ENCODE data around the gene CPZ. TPM values are rescaled to one million over a fixed set of nuclear protein-coding genes. Genes with fewer than 3 reads are reported as not detected.

CPZ gene
- total and polyA plus RNA-seq, 10 of the 15 experiments (the other 5 are each of a cell fraction or from before 2014, with no cell fraction given), result not detected

DNA sequence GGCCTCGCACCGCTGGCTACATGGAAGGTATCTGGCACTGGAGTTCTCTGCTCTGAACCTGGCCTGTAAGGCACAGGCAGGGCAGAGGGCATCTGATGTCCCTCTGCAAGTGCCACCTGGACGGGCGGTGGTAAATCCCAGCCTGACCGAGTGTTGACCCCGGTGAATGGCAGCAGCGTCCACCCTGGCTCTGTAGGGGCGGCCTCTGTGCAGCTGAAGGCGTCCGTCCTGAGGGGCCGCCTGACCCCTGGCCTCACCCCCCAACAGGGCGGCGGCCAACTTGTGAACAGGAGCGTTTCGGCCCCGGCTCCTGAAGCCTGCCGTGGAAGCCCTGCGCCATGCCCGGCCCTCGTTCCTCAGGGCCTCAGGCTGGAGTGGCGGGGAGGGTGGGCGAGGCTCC, 51.4 kb downstream of the CPZ start:
- CTCF ChIA-PET, result no interaction called here
- no peak for DNase-seq (ENCODE audit: low read depth, low spot score)
- in situ Hi-C loops (cut with MboI) (no loop called here), intact Hi-C loops (cut with micrococcal nuclease; ENCODE audit: unreplicated experiment) (no loop called here)
- SMC1A ChIA-PET (ENCODE audit: uncharacterized antibody, unreplicated experiment), result no interaction called here
- Histone ChIP-seq H3K4me3 (no peak overlapping the region), H3K4me2 (ENCODE audit: control insufficient read depth, insufficient read depth) (no peak overlapping the region), H3K9me3 (replicated peaks; ENCODE audit: control insufficient read depth, insufficient read depth, low read length) (no peaks in the 10 kb centered on the region), H3K36me3 (ENCODE audit: control insufficient read depth in 2 of 2, insufficient read depth in 2 of 2, low read length in 1 of 2) (no peaks in the 10 kb centered on the region), H3K4me1 (ENCODE audit: control insufficient read depth, insufficient read depth, low read length) (no peaks in the 10 kb centered on the region), H3K79me2 (ENCODE audit: control insufficient read depth, insufficient read depth, low read length) (no peaks in the 10 kb centered on the region), H3K9ac (ENCODE audit: control insufficient read depth, insufficient read depth, low read length) (no peak overlapping the region), H4K20me1 (ENCODE audit: control insufficient read depth, insufficient read depth) (no peaks in the 10 kb centered on the region), H2AFZ (ENCODE audit: control insufficient read depth, low read depth, low read length) (no peak overlapping the region), H3K27ac (ENCODE audit: control insufficient read depth, insufficient read depth) (no peak overlapping the region), H3K27me3 (replicated peaks in 1 of 2; ENCODE audit: control insufficient read depth in 2 of 2, insufficient read depth in 2 of 2, low read length in 1 of 2) (no peaks in the 10 kb centered on the region; a peak in 2 of 4 replicates)
- RAD21 ChIA-PET (ENCODE audit: unreplicated experiment), result no interaction called here
- no peak for TF ChIP-seq RAD21 (IDR thresholded peaks at IDR 0.05; ENCODE audit: insufficient read depth, low read depth, low read length)
- WGBS (ENCODE audit: insufficient coverage, insufficient replicate concordance, low lambda C conversion rate, missing lambda C conversion rate), result 35% methylated on average over 22 of the region's 22 CpGs
- no peak for ATAC-seq
- no peak for FAIRE-seq
- BruUV-seq (replicated peaks), result no TSS peak
- POLR2A ChIA-PET, result no interaction called here

DNA sequence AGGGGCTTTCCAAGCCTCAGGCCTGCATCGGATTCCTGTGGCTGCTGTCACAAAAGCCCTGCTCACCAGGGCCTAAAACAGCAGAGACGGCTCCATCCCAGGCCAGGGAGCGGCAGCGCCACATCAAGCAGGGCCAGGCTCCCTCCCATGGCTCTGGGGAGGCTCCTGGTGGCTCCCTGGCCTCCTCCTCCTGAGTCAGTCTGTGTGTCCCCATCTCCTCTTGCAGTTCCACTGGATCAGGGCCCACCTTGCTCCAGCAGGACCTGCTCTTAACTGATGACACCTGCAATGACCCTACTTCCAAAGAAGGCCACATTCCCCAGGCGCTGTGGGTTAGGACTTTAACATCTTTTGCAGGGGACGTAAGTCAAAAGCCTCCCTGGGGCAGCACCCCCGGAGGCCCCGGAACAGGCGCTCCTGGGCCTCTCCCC, 51.9 kb downstream of the CPZ start:
- Histone ChIP-seq H3K79me2 (ENCODE audit: control insufficient read depth, insufficient read depth, low read length) (no peaks in the 10 kb centered on the region), H3K4me1 (ENCODE audit: control insufficient read depth, insufficient read depth, low read length) (no peaks in the 10 kb centered on the region), H2AFZ (ENCODE audit: control insufficient read depth, low read depth, low read length) (no peak overlapping the region), H3K4me2 (ENCODE audit: control insufficient read depth, insufficient read depth) (no peak overlapping the region), H3K27ac (ENCODE audit: control insufficient read depth, insufficient read depth) (no peak overlapping the region), H3K4me3 (no peak overlapping the region), H3K27me3 (replicated peaks in 1 of 2; ENCODE audit: control insufficient read depth in 2 of 2, insufficient read depth in 2 of 2, low read length in 1 of 2) (no peaks in the 10 kb centered on the region; a peak in 2 of 4 replicates), H3K9ac (ENCODE audit: control insufficient read depth, insufficient read depth, low read length) (no peak overlapping the region), H3K36me3 (ENCODE audit: control insufficient read depth in 2 of 2, insufficient read depth in 2 of 2, low read length in 1 of 2) (no peaks in the 10 kb centered on the region), H3K9me3 (replicated peaks; ENCODE audit: control insufficient read depth, insufficient read depth, low read length) (no peaks in the 10 kb centered on the region), H4K20me1 (ENCODE audit: control insufficient read depth, insufficient read depth) (no peaks in the 10 kb centered on the region)
- CTCF ChIA-PET, result no interaction called here
- POLR2A ChIA-PET, result no interaction called here
- no TSS peak for BruUV-seq (replicated peaks)
- no peak for ATAC-seq
- 18% methylated on average over 9 of the region's 9 CpGs for WGBS (ENCODE audit: insufficient coverage, insufficient replicate concordance, low lambda C conversion rate, missing lambda C conversion rate)
- TF ChIP-seq TCF7 (IDR thresholded peaks at IDR 0.05; ENCODE audit: borderline replicate concordance) (no peak), CREB1 (IDR thresholded peaks at IDR 0.05; ENCODE audit: low read depth) (no peak), FOS (IDR thresholded peaks at IDR 0.05; ENCODE audit: borderline replicate concordance, extremely low read depth, insufficient read length) (no peak), NFXL1 (IDR thresholded peaks at IDR 0.05; ENCODE audit: borderline replicate concordance) (no peak)
- in situ Hi-C loops (cut with MboI) (no loop called here), intact Hi-C loops (cut with micrococcal nuclease; ENCODE audit: unreplicated experiment) (no loop called here)
- no peak for DNase-seq (ENCODE audit: low read depth, low spot score)
- no peak for FAIRE-seq
- RAD21 ChIA-PET (ENCODE audit: unreplicated experiment), result no interaction called here
- SMC1A ChIA-PET (ENCODE audit: uncharacterized antibody, unreplicated experiment), result no interaction called here

All from GM12878 (cell line).